ENCODE data around the gene SELENOW. TPM values are rescaled to one million over a fixed set of nuclear protein-coding genes. Genes with fewer than 3 reads are reported as not detected.
A peak's percentile ranks its signal among the peaks of the same experiment; 100 is the strongest.

Gene SELENOW
- total RNA-seq, 6 experiments from 2014 or later = 46.4 to 141 (median 83.0) TPM

- TF ChIP-seq, protein P1, sequence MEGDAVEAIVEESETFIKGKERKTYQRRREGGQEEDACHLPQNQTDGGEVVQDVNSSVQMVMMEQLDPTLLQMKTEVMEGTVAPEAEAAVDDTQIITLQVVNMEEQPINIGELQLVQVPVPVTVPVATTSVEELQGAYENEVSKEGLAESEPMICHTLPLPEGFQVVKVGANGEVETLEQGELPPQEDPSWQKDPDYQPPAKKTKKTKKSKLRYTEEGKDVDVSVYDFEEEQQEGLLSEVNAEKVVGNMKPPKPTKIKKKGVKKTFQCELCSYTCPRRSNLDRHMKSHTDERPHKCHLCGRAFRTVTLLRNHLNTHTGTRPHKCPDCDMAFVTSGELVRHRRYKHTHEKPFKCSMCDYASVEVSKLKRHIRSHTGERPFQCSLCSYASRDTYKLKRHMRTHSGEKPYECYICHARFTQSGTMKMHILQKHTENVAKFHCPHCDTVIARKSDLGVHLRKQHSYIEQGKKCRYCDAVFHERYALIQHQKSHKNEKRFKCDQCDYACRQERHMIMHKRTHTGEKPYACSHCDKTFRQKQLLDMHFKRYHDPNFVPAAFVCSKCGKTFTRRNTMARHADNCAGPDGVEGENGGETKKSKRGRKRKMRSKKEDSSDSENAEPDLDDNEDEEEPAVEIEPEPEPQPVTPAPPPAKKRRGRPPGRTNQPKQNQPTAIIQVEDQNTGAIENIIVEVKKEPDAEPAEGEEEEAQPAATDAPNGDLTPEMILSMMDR (IDR thresholded peaks at IDR 0.05) = no peak
- TF ChIP-seq POLR2A (IDR thresholded peaks at IDR 0.05) = no peak
- ATAC-seq (peak; percentile 3 to 54 (median 37)), DNase-seq (peak in 2 of 3 donors; percentile 55 to 58)
- peaks cover 0 to 27% (median 0%) of the 10 kb centered on the region in 4 donors for H3K4me1 ChIP-seq
- intact Hi-C loops (cut with DNase I) = no loop called here
- H3K9me3 ChIP-seq = no peaks in the 10 kb centered on the region
- WGBS (ENCODE audit: insufficient coverage, low coverage, low lambda C conversion rate, missing lambda C conversion rate) = 2% methylated on average over 15 of the region's 20 CpGs
- peak overlapping the region; percentile 98 to 99 (median 98) for H3K27ac ChIP-seq
- H3K4me3 ChIP-seq = peak overlapping the region; percentile 72 to 93 (median 90)
- no peaks in the 10 kb centered on the region for H3K27me3 ChIP-seq
- H3K36me3 ChIP-seq = peaks cover 0 to 16% (median under 1%) of the 10 kb centered on the region in 4 donors
Measured at GRCh38 chr19:47778954-47779351, 450 bp downstream of the SELENOW start.

DNA sequence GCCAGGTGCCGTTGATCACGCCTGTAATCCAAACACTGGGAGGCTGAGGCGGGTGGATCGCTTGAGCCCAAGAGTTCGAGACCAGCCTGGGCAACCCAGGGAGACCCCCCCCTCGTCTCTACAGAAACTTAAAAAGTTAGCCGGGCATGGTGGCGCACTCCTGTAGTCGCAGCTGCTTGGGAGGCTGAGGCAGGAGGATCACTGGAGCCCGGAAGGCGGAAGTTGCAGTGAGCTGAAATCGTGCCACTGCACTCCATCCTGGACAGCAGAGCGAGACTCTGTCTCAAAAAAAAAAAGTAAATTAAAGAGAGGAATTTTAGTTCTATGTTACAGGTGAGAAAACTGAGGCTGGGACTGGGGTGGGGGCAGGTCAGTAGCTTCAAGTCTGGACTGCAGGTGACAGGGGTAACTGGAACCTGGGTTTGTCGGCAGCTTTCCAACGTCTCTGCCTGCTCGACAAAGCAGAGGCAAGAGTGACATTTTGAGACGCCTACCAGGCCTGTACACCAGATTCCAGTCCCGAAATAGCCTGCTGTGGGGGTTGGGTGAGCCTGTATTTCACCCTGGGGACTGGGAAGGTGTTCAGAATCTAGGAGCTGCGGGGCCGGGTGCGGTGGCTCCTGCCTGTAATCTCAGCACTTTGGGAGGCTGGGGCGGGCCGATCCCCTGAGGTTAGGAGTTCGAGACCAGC lies 1.2 kb downstream of the SELENOW start:
- DNase-seq (no peak), ATAC-seq (no peak)
- intact Hi-C loops (cut with DNase I) = loop anchor here in 1 of 2 donors (10.0 kb wide), 1 partner anchor 65 kb away; the partner anchor contains the start of gene EHD2
- 80% methylated on average over 18 of the region's 24 CpGs for WGBS (ENCODE audit: insufficient coverage, low coverage, low lambda C conversion rate, missing lambda C conversion rate)
- no peaks in the 10 kb centered on the region for H3K27me3 ChIP-seq
- peak overlapping the region; percentile 72 to 93 (median 90) for H3K4me3 ChIP-seq
- no peak for TF ChIP-seq POLR2A (IDR thresholded peaks at IDR 0.05)
- TF ChIP-seq, protein P1 (IDR thresholded peaks at IDR 0.05) = no peak
- peaks cover 0 to 27% (median 0%) of the 10 kb centered on the region in 4 donors for H3K4me1 ChIP-seq
- peak overlapping the region; percentile 98 to 99 (median 98) for H3K27ac ChIP-seq
- H3K36me3 ChIP-seq = peaks cover 0 to 23% (median 3%) of the 10 kb centered on the region in 4 donors
- H3K9me3 ChIP-seq = no peaks in the 10 kb centered on the region

- H3K27me3 ChIP-seq = no peaks in the 10 kb centered on the region
- DNase-seq (no peak), ATAC-seq (no peak)
- H3K9me3 ChIP-seq = no peaks in the 10 kb centered on the region
- peaks cover 0 to 27% (median 0%) of the 10 kb centered on the region in 4 donors for H3K4me1 ChIP-seq
- peaks cover 0 to 27% (median 3%) of the 10 kb centered on the region in 4 donors for H3K36me3 ChIP-seq
- peak overlapping the region in 2 of 3 donors; percentile 3 to 98 for H3K27ac ChIP-seq
- intact Hi-C loops (cut with DNase I) = loop anchor here in 1 of 2 donors (10.0 kb wide), 1 partner anchor 65 kb away; the partner anchor contains the start of gene EHD2
- TF ChIP-seq POLR2A (IDR thresholded peaks at IDR 0.05) = no peak
- TF ChIP-seq, protein P1 (IDR thresholded peaks at IDR 0.05) = no peak
- 87% methylated on average over 4 of the region's 9 CpGs for WGBS (ENCODE audit: insufficient coverage, low coverage, low lambda C conversion rate, missing lambda C conversion rate)
- peak overlapping the region in 1 of 3 donors; percentile 72 for H3K4me3 ChIP-seq
Measured at GRCh38 chr19:47780215-47780551, 1.7 kb downstream of the SELENOW start.

- TF ChIP-seq, protein P1 (IDR thresholded peaks at IDR 0.05) = no peak
- no peak for TF ChIP-seq POLR2A (IDR thresholded peaks at IDR 0.05)
- ATAC-seq = peak in 3 of 4 donors; percentile 7 to 38 (median 21)
- Histone ChIP-seq H3K9me3 (no peaks in the 10 kb centered on the region), H3K27me3 (no peaks in the 10 kb centered on the region), H3K4me1 (peaks cover 0 to 20% (median 0%) of the 10 kb centered on the region in 4 donors), H3K36me3 (peaks cover 0 to 35% (median 3%) of the 10 kb centered on the region in 4 donors), H3K27ac (peak overlapping the region in 2 of 3 donors; percentile 21 to 47), H3K4me3 (no peak overlapping the region)
- peak in 1 of 3 donors; percentile 44 for DNase-seq
- intact Hi-C loops (cut with DNase I) = loop anchor here in 1 of 2 donors (10.0 kb wide), 1 partner anchor 67 kb away; the partner anchor contains the start of gene EHD2
- 41% methylated on average over 9 of the region's 9 CpGs for WGBS (ENCODE audit: insufficient coverage, low coverage, low lambda C conversion rate, missing lambda C conversion rate)
Measured at GRCh38 chr19:47781590-47782262, 3.2 kb downstream of the SELENOW start.
